Stimulated activated CD4-positive, alpha-beta T cell treated with anti-CD3 and anti-CD28 coated beads, Interleukin-1b, Interleukin-23, amount 100 ng/mL, for 1 hour (primary cell): ENCODE results near the gene TMLHE.
"Not testable (repeated sequence)": the region's sequence is repeated elsewhere in the genome, so short reads cannot be mapped to it uniquely, and the experiment has no call there.

Experiments
- DNase-seq, 2 donors: peaks; one replicate each; pipeline ENCODE4 v3.0.0-alpha.2; 2020; ENCODE audit warnings: low read depth in 2 of 2

The TMLHE gene

DNA sequence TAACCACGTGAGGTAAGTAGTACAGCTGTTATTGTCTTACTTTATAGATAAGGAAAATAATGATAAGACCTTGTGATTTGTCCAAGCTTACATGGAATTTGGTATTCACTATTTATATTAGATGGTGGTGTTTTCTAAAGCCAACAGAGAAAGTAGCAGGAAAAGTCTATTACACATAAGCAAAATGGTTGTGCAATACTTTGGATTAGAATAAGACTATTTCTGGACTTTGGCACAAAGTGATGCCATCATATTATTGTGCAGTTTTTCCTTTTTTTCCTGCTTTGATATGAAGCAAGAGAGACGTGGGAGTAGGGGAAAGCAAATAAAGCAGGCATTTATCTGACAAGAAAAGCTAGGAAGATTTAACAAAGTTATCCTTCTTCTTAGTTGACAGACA lies 117.6 kb downstream of the TMLHE start:
- DNase-seq = not testable (repeated sequence)

GRCh38 chrX:155491421-155491820 lies 121.3 kb downstream of the TMLHE start:
- DNase-seq = not testable (repeated sequence)

DNA sequence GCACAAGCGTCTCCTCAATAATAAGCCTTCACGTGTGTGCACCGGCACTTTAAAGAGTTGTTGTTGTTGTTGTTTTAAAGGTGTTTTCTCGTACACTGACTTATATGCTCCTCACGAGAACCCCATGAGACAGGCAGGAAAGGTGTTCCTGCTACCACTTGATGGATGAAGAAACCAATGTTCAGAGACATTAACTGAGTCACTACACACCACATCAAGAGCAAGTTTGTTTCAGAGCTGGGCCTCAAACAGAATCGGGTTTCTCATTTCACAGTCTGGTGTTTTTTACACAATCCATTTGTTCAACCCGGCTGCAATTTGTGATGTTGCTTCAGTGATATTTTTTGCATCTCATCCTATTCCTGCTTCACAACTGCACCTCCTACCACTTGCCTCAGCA lies 135.6 kb downstream of the TMLHE start:
- DNase-seq = not testable (repeated sequence)

DNA sequence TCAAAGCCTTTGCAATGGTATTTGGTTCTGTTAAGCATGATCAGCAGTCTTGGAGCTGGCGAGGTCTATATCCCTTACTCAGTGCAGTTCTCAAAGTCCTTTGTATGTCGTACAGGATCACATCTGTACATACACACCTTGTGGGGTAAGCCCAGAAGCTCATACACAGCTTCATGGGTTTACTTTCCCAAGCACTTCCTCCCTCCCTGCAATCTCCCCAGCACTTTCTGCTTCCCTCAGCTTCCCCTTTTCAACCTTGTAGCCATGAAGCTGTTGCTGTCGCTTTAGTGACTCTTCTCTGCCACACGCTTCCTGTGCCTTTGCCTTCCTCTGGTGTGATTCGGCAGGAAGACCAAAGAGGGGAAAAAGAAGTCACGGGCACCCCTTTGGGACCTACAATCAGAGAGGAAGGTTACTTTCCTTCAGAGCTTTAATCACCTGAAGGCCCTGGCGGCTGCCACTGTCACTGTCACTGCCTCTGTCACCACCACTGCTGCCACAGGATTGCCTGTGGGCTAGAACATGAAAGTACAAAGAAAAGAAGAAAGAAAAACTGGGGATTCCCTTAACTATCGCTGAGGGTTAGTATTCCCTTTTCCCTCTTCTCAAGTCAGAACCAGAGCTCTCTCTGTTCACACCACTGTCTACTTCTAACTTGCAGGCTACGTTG lies 146.3 kb downstream of the TMLHE start:
- not testable (repeated sequence) for DNase-seq

GRCh38 chrX:155460501-155460900 lies 152.3 kb downstream of the TMLHE start:
- DNase-seq = not testable (repeated sequence)

- DNase-seq = not testable (repeated sequence)
Measured at GRCh38 chrX:155458471-155458870, 154.3 kb downstream of the TMLHE start, which contains the start of gene F8A3. Gene F8A3 (minus strand): TSS chrX:155458620. CDS start chrX:155458600, 20 bp downstream.

DNA sequence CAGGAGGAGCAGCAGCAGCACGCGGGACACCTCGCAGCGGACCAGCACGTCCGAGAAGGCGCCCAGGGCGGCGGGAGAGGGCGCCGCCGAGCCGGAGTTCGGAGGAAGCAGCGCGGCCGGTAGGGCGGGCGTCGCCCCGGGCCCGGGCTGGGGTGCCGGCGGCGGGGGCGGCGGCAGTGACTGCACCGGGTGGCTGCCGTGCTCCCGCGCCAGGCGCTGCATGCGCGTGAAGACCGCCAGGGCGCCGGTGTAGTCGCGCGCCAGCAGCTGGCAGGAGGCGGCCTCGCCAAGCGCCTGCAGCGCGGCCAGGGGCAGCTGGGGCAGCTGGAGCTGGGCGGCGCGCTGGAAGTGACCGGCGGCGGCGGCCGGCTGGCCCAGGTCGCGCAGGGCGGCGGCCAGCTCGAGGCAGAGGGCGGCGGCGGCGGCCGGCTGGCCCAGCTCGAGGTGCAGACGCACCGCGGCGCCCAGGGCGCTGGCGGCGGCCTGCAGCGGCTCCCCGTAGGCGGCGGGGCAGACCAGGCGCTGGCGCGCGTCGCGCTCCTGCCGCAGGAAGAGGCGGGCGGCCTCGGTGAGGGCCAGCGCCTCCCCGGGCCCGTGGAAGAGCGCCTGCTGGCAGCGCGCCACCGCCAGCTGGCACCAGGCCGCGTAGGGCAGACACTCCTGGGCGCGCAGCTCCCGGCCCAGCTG lies 154.8 kb downstream of the TMLHE start:
- not testable (repeated sequence) for DNase-seq

DNA sequence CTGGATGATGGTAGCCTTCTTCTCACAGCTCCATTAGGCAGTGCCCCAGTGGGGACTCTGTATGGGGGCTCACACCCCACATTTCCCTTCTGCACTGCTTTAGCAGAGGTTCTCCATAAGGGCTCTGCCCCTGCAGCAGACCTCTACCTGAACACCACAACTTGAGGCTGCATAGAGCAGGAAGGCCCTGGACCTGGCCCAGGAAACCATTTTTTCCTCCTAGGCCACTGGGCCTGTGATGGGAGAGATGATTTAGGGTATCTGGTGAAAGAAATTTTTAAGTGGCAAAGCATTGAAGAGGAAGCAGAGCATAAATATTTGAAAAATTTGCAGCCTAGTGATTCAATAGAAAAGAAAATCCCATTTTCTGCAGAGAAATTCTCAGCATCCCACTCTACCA lies 171.7 kb downstream of the TMLHE start:
- DNase-seq = no peak
